HG02981 (cell line): ENCODE data around the gene SLC25A21.
"Not testable (repeated sequence)": the region's sequence is repeated elsewhere in the genome, so short reads cannot be mapped to it uniquely, and the experiment has no call there.

Experiments
- ATAC-seq: cut with Tn5 transposase; IDR thresholded peaks from one replicate; pipeline ENCODE4 v1.9.1; 2021; ENCODE audit warnings: mild to moderate bottlenecking, moderate library complexity; ENCODE audit not compliant: unreplicated experiment

The SLC25A21 gene

GRCh38 chr14:37172024-37172869, at the start of gene SLC25A21:
SLC25A21 (minus strand) TSS chr14:37172606.
- ATAC-seq = no peak

- no peak for ATAC-seq
Measured at GRCh38 chr14:37221073-37221472, 48.7 kb upstream of the SLC25A21 start.

- no peak for ATAC-seq
Measured at GRCh38 chr14:37215345-37215744, 42.9 kb upstream of the SLC25A21 start.

GRCh38 chr14:37213016-37213415, 40.6 kb upstream of the SLC25A21 start:
- no peak for ATAC-seq

GRCh38 chr14:37210448-37210847, 38.0 kb upstream of the SLC25A21 start:
- ATAC-seq = no peak

- ATAC-seq = not testable (repeated sequence)
Measured at GRCh38 chr14:37209617-37210016, 37.2 kb upstream of the SLC25A21 start.

GRCh38 chr14:37205623-37206605, 33.5 kb upstream of the SLC25A21 start:
- not testable (repeated sequence) for ATAC-seq

GRCh38 chr14:37203423-37203822, 31.0 kb upstream of the SLC25A21 start:
- ATAC-seq = no peak

GRCh38 chr14:37202812-37203211, 30.4 kb upstream of the SLC25A21 start:
- no peak for ATAC-seq

GRCh38 chr14:37202265-37202664, 29.9 kb upstream of the SLC25A21 start:
- ATAC-seq = no peak

- no peak for ATAC-seq
Measured at GRCh38 chr14:37201724-37202123, 29.3 kb upstream of the SLC25A21 start.

- ATAC-seq = no peak
Measured at GRCh38 chr14:37198907-37199306, 26.5 kb upstream of the SLC25A21 start.

- ATAC-seq = no peak
Measured at GRCh38 chr14:37198273-37198598, 25.8 kb upstream of the SLC25A21 start.

- no peak for ATAC-seq
Measured at GRCh38 chr14:37197421-37198272, 25.2 kb upstream of the SLC25A21 start, which contains the start of gene MIPOL1. MIPOL1 (plus strand) TSS chr14:37197937; CDS start chr14:37247889, 49,952 bp downstream.

- no peak for ATAC-seq
Measured at GRCh38 chr14:37196604-37197420, 24.4 kb upstream of the SLC25A21 start.

- no peak for ATAC-seq
Measured at GRCh38 chr14:37195327-37195726, 22.9 kb upstream of the SLC25A21 start.

- ATAC-seq = no peak
Measured at GRCh38 chr14:37194698-37195097, 22.3 kb upstream of the SLC25A21 start.

- not testable (repeated sequence) for ATAC-seq
Measured at GRCh38 chr14:37189733-37190132, 17.3 kb upstream of the SLC25A21 start.

- not testable (repeated sequence) for ATAC-seq
Measured at GRCh38 chr14:37187840-37188577, 15.6 kb upstream of the SLC25A21 start.
